DMS79 treated with DMSO at 0.1 percent for 48 hours (cell line): ENCODE measurements around the gene C10orf62.
A peak's percentile ranks its signal among the peaks of the same experiment; 100 is the strongest.
"Not testable (repeated sequence)": the region's sequence is repeated elsewhere in the genome, so short reads cannot be mapped to it uniquely, and the experiment has no call there.

Experiments used
- DNase-seq: peaks from one replicate; lab custom pipeline; 2025; lab: John Stamatoyannopoulos, UW

Gene C10orf62, protein sequence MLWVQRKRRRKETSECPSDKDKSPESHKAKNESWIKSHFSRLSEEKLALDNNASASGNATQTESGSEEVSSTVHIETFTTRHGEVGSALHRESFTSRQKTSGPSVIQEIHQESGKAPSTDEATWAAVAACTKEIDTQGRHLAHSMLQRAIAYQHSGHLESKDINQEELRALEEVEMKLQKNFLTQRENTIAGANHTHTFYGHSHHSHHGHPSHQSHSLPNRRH

DNA sequence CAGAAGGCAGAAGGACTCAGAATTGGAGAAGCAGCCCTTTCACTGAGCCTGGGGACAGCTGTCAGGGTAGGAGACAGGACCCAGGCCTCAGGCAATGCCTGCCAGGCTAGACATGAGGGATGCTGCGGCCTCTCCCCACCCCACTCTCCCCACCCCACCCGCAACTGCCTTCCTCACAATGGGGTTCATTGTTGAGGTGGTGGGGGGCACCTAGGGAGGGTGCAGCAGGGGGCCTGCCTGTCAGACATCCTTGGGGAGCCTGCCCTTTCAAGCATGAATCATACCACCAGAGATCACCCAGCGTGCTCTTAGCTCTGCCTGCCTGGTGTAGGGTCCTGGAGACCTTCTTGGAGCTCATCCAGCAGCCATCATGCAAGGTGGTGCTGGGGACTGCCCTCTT is at the start of gene C10orf62:
C10orf62 (plus strand) TSS at position 243 of the 400 bp plus-strand sequence. CDS start 177 bp downstream, outside the sequence.
- DNase-seq, result no peak

DNA sequence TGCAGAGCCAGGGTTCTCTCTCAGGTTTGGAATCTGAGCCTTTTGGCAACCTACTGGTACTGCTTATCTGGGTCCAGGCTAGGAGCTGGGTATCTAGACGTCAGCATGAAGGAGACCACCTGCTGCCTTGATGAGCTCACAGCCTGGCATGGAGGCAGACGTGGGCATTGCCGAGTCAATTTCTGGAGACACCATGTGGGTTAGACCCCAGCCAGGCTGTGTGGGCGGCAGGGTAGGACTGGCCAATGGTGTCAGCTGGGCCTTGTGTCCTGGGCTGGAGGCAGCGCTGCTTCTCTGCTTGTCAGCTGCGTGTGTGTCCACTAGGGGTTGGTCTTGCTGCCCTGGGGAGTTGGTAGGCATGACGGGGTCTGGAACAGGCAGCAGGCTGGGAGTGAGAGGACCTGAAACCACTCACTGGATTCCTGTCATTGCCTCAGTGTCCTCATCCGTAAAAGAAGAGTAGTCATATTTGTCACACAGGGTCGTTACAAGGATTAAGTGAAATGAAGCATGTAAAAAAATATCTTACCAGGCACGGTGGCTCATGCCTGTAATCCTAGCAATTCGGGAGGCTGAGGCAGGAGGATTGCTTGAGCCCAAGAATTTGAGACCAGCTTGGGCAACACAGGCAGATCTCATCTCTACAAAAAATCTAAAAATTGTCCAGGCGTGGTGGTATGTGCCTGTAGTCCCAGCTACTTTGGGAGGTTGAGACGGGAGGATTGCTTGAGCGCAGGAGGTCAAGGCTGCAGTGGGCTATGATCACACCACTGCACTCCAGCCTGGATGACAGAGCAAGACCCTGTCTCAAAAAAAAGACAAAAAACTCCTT is 48.6 kb upstream of the C10orf62 start:
- no peak for DNase-seq

DNA sequence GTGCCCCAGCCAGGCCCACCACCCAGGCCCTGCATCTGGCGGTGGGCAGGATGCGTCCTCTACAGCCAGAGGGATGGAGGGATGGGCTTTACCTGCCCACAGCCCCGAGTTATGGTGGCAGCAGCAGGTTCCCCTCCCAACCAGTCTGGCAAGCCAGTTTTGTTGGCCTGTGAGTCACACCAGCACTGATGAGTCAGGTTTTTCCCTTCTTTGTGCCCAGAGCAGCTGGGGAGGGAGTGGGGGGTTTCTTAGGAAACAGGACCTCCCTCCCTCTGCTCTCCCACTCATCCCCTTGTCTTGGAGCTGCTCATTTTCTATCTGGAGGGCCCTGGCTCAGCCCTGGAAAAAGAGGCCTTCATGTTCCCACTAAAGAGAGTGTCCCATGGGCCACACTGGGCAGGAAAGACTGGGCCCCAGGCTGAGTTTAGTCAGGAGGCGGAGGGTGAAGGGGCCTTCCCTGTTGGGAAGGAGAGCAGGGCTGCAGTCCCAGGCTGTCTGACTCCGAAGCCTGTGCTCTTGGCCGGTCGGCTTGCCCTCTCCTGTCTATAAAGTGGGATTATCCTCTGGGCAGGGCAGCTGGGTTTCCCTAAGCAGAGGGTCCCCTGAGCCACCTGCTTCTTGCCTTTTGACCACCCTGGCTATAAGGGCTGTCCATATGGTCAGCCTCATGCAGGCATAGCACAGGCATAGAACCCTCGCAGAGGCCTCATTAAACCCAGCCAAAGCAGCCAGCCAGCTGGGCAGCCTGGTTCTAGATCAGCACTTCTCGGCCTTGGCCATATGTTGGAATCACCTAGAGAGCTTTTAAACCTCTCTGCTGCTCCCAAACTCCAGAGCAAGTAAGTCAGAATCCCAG is 47.1 kb upstream of the C10orf62 start:
- no peak for DNase-seq

DNA sequence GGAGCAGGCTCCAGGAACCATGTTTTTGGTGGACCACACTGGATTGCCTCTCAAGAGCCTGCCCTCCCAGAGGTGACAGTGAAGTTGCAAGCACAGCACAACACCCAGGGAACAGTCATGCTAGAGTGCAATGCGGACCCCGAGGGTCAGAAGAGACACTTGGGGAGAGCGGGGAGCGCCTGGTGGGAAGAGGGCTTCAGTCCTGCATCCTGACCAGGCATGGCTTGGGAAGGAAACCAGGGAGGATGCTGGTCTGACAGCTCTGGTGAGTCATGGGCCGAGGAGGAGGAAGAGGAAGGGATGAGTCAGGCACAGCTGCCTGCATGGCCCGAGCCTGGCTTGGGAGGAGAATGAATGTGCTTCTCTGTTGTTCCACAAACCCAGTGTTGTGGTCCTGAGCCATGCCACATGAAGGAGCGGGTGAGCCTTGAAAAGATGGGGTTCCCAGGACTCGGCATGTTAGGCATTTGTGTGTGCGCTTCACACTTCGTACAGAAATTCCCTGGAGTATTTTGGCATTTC is 46.4 kb upstream of the C10orf62 start:
- DNase-seq, result no peak

DNA sequence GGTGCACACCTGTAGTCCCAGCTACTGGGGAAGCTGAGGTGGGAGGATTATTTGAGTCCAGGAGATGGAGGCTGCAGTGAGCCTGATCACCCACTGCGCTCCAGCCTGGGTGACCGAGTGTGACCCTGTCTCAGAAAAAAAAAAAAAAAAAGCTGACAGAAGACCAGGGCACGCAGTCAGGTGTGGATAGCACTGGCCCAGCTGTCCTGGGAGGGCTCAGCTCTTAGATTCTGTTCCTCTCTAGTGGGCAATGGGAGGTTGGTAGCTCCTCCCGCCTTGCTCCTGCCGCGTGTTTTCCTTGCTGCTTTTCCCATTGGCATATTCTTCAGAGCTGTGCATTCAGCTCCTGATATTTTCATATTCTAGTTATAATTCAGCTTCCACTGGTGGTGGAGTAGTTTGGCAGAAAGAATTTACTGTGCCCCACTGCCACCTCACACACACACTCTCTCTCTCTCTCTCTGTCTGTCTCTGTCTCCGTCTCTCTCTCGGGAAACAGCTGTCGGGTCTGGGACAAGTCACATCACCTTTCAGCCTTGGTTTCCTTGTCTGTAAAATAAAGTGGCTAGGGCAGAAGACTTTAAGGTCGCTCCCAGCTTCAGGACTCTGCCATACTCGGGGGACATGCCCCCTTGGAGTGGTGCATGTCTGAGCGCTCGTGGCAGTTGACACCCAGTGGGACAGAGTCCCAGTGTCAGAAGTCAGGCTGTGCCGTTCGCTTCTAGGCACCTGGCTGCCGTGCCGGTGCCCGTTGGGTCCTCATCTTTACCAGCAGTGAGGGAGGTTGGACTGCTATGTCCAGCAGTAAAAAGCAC is 42.9 kb upstream of the C10orf62 start:
- DNase-seq, result no peak

DNA sequence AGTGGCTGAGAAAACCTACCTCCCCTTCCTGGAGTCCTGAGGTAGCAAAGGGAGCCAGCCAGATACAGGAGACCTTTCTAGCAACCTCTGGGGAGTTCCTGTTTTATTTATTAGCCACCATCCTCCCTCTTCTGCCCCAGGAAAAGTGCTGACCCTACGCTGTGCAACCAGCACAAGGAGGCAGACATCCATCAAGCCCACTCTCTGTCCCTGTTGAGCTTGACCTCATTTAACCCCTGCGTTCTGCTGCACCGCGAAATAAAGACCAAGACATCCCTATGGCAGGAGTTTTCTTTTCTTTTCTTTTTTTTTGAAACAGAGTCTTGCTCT is 42.3 kb upstream of the C10orf62 start:
- no peak for DNase-seq

DNA sequence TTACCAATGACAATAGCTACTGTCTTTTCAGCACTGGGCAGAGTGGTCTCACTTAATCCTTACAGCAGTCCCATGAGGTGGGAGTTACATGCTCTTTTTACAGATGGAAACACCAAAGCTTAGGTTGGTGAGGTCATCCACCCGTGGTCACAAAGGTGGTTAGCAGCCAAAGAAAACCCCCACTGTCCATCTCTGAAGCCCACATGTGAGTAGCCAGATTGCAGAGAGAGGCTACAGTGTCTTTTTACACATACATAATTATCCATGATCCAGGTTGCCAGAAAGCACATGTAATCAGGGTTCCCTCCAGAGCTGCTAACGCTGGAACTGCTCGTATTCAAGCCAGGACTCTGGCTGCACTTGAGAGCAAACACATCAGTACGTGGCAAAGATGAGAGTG is 41.6 kb upstream of the C10orf62 start:
- no peak for DNase-seq

DNA sequence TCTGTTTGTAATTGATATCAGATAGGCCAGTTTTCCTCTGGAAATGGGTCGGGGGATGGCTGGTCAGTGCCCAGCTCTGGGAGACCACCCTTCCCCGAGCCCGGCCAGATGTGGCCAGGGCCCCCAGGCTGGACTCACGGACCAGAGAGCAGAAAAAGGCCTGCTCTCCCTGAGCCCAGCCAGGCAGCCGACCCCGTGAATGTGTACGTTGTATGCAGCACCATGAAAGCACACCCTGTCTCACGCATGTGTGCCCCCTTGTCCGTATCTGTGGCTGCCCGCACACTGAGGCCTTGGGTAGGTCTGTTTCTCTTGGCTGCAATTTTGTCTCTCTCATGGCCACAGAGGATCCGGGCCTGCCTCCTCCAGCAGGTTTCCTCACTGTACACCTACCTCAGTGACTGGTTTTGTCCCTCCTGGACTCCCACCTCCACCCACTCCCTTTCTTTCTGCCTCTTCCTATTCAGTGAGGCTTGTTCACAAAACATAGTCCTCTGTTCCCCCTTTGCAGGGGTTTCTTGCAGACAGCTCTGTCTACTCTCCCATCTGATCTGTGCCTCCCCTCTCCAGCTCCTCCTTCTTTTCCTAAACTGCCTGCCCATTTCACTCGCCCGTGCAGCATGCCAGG is 40.6 kb upstream of the C10orf62 start:
- DNase-seq, result no peak

DNA sequence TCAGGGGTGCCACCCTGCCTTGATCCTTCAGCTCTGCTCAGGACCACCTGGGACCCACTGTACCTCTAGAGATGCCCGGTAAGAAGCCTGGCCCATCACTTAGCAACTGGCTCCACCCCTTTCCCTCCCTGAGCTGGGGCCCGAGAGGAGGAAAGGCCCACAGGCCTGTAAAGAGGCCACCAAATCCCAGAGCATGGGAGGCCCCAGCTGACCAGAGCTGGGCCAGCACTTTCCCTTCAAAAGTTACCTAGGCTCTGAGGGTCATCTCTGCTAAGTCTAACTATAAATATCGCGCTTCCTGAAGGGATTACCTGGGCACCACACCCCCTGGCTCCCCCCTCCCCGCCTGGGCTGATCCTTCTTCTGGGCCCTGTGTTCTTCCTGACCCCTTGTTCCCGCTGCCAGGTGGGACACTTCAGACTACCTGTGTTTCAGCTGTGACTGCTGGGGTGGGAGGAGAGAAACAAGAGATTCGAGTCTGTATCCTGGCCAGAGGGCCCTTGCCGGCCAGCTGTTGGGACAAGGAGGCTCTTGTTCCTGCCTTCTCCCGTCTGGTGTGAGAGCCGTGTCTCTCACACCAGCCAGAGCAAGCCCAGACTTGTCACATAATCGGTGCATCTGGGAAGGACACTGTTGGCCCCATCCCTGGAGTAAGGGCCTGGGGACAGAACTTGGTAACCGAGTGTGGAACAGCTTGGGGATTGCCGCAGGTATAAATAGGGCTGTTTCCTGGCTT is 39.8 kb upstream of the C10orf62 start:
- peak; percentile 37 for DNase-seq

DNA sequence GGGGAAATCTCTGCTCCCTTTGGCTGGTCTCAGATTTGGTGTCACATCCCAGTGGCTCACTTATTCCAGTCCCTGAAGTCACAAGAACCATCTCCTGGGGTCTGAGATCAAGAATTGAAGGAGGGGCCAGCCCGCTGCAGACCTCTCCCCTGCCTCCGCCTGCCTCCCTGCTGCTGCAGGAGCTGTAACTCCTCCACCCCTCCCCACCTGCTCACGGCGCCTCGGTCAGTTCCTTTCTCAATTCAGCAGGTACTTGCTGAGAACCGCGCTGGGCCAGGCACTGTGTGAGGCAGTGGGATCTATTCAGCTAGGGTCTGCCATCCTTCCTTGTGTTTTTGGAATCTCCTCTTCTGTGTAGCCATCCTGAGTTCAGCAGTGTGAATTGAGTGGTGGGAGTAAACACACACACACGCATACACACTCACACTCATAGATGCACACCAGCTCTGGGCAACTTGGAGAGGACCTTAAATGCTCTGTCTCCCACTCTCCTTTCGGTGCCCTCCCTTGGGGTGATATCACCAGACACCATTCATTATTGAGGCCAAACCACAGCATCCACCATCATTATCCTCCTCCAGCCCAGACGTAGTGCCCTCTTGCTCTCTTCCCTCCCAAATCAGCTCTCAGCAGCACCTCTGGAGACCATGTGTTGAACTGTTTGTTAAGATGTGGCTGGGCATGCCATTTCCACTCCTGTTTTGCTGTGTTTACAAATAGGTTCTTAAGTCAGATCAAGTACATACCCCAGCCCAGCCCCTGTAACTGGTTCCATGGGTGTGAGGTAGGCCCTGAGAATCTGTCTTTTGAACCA is 39.0 kb upstream of the C10orf62 start:
- DNase-seq, result peak; percentile 37

DNA sequence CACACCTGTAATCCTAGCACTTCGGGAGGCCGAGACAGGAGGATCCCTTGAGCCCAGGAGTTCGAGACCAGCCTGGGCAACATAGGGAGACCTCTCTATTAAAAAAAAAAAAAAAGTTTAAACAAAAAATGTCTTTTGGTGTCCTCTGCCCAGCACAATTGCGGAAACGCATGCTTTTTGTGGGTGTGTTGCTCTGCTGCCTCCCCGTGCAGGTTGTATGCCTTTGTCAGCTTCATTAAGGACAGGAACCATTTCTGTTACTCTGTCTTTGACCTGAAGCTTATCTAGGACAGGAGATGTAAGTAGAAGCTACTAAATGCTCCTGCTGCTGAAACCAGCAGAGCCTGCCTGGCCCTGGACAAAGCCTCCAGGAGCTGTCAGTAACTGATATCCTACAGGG is 38.2 kb upstream of the C10orf62 start:
- DNase-seq, result no peak

DNA sequence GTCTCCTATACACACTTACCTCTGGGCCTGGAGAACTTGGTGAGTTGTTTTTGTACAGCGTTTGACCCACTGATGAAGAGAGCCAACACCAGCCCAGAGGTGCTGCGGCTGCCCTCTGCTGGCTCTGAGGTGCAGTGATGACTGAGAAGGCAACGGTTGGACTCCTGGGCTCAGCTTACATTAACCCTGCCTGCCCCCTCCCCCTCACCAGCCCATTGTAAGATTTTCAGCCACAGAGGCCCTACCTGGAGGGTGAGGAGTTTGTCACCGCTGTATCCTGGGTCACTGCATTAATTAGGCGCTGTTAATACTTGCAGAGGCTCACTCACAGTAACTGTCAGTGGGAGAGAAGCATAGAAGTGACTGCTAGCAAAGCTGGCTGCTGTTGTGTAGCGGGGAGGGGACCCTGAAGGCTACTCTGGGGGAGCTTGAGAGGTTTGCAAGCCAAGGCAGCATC is 35.9 kb upstream of the C10orf62 start:
- DNase-seq, result peak; percentile 13

DNA sequence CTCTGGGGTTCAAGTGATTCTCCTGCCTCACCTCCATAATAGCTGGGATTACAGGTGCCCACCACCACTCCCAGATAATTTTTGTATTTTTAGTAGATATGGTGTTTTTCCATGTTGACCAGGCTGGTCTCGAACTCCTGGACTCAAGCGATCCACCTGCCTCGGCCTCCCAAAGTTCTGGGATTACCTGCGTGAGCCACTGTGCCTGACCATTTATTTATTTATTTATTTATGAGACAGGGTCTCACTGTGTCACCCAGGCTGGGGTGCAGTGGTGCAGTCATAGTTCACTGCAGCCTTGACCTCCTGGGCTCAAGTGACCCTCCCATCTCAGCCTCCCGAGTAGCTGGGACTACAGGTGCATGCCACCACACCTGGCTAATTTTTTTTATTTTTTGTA is 35.2 kb upstream of the C10orf62 start:
- not testable (repeated sequence) for DNase-seq

DNA sequence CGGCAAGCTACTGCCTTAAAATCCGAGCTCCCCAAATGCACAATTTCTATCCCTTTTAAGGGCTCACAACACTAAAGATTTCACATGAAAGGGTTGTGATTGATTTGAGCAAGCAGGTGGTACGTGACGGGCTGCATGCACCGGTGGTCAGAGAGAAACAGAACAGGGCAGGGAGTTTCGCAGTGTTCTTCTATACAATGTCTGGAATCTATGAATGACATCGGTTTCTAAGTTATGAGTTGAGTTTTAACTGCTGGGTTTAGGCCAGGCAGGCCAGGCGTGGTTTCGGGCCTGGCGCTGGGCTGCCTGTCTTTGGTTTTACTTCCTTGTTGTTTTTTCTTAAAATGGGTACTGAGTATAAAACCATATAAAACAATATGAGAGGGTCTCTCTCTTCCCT is 34.0 kb upstream of the C10orf62 start:
- DNase-seq, result not testable (repeated sequence)

DNA sequence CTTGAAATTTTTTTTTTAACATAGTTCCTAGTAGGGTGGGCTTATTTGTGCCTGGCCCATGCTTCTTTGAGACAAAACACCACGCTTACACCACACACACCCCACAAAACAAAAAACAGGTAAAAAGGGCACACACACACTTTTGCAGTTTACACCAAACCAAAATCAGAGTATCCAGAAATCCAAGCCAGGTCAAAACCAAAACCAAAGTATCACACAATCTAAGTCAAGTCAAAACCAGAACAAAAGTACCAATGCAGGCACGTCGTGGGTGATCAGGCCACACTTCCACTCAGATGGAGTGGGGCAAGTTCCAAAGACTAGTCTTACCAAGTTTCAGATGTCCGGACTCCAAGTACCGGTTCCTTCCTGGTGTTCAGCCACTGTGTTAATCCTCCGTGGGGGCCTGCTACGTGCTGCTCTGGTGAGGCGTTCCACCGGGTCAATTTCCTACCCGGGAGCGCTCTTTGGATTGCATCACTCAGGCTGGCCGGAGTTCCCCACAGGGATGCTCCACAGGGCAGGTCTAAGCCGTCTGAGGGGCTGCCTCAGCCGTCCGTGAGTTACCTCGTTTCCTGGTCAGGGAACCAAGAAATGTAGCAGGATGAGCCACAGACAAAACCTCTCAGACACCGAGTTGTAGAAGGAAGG is 28.7 kb upstream of the C10orf62 start:
- DNase-seq, result not testable (repeated sequence)

DNA sequence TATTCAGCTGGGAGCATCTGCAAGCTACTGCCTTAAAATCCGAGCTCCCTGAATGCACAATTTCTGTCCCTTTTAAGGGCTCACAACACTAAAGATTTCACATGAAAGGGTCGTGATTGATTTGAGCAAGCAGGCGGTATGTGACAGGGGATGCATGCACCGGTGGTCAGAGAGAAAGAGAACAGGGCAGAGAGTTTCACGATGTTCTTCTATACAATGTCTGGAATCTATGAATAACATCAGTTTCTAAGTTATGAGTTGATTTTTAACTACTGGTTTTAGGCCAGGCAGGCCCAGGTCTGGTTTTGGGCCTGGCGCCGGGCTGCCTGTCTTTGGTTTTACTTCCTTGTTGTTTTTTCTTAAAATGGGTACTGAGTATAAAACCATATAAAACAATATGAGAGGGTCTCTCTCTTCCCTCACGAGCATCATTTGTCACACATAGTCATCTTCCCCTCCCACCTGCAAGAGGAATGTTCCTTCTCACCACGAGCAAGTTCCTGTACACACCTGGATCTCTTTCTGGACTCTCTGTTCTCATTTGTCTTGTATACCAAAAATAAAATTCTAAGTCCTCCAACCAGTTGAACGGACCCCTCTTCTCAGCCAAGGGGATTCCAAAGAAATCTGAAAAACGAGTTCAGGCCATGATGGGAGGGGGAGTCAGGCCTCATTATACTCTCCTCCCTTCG is 28.0 kb upstream of the C10orf62 start:
- DNase-seq, result not testable (repeated sequence)

DNA sequence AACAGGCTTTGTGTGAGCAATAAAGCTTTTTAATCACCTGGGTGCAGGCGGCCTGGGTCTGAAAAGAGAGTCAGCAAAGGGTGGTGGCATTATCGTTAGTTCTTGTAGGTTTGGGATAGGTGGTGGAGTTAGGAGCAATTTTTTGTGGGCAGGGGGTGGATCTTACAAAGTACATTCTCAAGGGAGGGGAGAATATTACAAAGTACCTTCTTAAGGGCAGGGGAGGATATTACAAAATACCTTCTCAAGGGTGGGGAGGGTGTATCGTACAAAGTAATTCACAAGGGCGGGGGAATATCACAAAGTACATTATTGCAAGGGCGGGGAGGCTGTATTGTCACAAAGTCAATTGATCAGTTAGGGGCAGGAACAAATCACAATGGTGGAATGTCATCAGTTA is 27.2 kb upstream of the C10orf62 start:
- DNase-seq, result not testable (repeated sequence)

DNA sequence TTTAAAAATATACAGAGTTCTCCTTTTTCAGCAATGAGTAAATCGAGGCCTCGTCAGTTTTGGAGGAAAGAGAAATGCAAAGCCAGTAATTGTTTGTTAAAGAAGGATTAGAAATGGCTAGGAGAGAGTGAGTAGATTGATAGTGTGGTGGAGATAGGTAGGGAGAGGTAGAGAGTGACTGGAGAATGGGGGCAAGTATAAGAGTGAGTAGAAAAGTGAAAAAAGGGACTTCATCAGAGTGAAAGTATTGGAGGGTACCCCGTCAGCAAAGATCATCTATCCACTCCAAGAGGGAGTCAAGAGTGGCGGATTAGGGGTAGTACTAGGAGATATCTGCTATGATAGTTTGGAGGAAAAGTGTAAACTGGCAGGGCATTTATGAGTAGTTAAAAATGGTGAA is 26.2 kb upstream of the C10orf62 start:
- no peak for DNase-seq
